H1 (cell line): Measurements from ENCODE around the gene ILF2. TPM values are rescaled to one million over a fixed set of nuclear protein-coding genes. Genes with fewer than 3 reads are reported as not detected.

Source experiments
- CTCF ChIA-PET: fragments of 300-600 bp; sonication (Branson Sonifier 250); formaldehyde crosslinking; loops from one replicate; lab custom pipeline; 2021; ENCODE audit not compliant: partially characterized antibody; lab: Charles Lee
- POLR2A ChIA-PET: fragments of 300-600 bp; sonication (Branson Sonifier 250); formaldehyde crosslinking; loops from one replicate; lab custom pipeline; 2021; ENCODE audit warnings: inconsistent platforms; ENCODE audit not compliant: partially characterized antibody; lab: Charles Lee
- DNase-seq, 2 experiments: peaks; one replicate each; pipeline versions ENCODE4 v3.0.0 to v3.0.0-alpha.2; 2010 to 2022; ENCODE audit warnings: low spot score in 2 of 2, low read depth in 1 of 2, mixed read lengths in 1 of 2
- FAIRE-seq: peaks from 2 replicates; lab custom pipeline; 2011; peaks lifted over from hg19 to GRCh38; lab: Jason Lieb, UNC
- H2AFZ ChIP-seq: 2 replicates; pipeline ENCODE4 v1.8.1; 2012; ENCODE audit warnings: low read length, inconsistent platforms
- H2AK5ac ChIP-seq: 2 replicates; pipeline ENCODE4 v1.6.1; 2013; ENCODE audit warnings: low read depth, low read length
- H2BK120ac ChIP-seq: replicated peaks from 2 replicates; pipeline ENCODE3; 2013; ENCODE audit warnings: low read depth, low read length, inconsistent platforms
- H2BK12ac ChIP-seq: 2 replicates; pipeline ENCODE4 v1.6.1; 2013; ENCODE audit warnings: low read depth, low read length
- H2BK15ac ChIP-seq: 2 replicates; pipeline ENCODE4 v1.6.1; 2013; ENCODE audit warnings: low read length
- H2BK20ac ChIP-seq: 2 replicates; pipeline ENCODE4 v1.6.1; 2013; ENCODE audit warnings: low read length
- H2BK5ac ChIP-seq: 2 replicates; pipeline ENCODE4 v1.6.1; 2013; ENCODE audit warnings: low read depth, low read length
- H3K14ac ChIP-seq: 2 replicates; pipeline ENCODE4 v1.6.1; 2013; ENCODE audit warnings: inconsistent platforms; ENCODE audit not compliant: insufficient read length
- H3K18ac ChIP-seq: 2 replicates; pipeline ENCODE4 v1.6.1; 2013; ENCODE audit warnings: low read length; ENCODE audit errors: extremely low read depth
- H3K23ac ChIP-seq: 2 replicates; pipeline ENCODE4 v1.6.1; 2013; ENCODE audit warnings: inconsistent platforms; ENCODE audit not compliant: insufficient read length
- H3K23me2 ChIP-seq: 2 replicates; pipeline ENCODE4 v1.6.1; 2013; ENCODE audit warnings: low read depth, low read length
- H3K27ac ChIP-seq: 2 replicates; pipeline ENCODE4 v1.6.1; 2011; ENCODE audit warnings: low read depth, low read length, inconsistent platforms
- H3K27me3 ChIP-seq, 4 experiments: replicated peaks in 1 of 4; 1 replicate in 1 of 4; 2 replicates in 3 of 4; pipeline versions ENCODE4 v1.6.1 to v1.8.1; 2011 to 2013; ENCODE audit warnings: low read length in 3 of 4, mild to moderate bottlenecking in 3 of 4, inconsistent platforms in 2 of 4, mixed read lengths in 2 of 4, moderate library complexity in 1 of 4; ENCODE audit not compliant: control insufficient read depth in 3 of 4, insufficient read depth in 3 of 4; ENCODE audit errors: extremely low read depth in 1 of 4
- H3K36me3 ChIP-seq, 4 experiments: 2 replicates each; pipeline versions ENCODE4 v1.6.1 to v1.8.1; 2011 to 2013; ENCODE audit warnings: mild to moderate bottlenecking in 4 of 4, low read length in 3 of 4, moderate library complexity in 2 of 4, control low read depth in 1 of 4, inconsistent platforms in 1 of 4; ENCODE audit not compliant: insufficient read depth in 4 of 4, control insufficient read depth in 2 of 4
- H3K4ac ChIP-seq: replicated peaks from 2 replicates; pipeline ENCODE3; 2013; ENCODE audit warnings: low read length, low read depth, mixed read lengths, inconsistent platforms; ENCODE audit not compliant: insufficient read length
- H3K4me1 ChIP-seq, 4 experiments: replicated peaks in 1 of 4; 1 replicate in 1 of 4; 2 replicates in 3 of 4; pipeline versions ENCODE4 v1.6.1 to v1.8.1; 2011 to 2013; ENCODE audit warnings: low read length in 3 of 4, inconsistent platforms in 2 of 4, mixed read lengths in 1 of 4; ENCODE audit not compliant: insufficient read depth in 4 of 4, control insufficient read depth in 3 of 4
- H3K4me2 ChIP-seq, 2 experiments: 2 replicates each; pipeline versions ENCODE4 v1.6.1 to v1.8.1; 2011 to 2013; ENCODE audit warnings: low read depth in 2 of 2, low read length in 2 of 2, control low read depth in 1 of 2, inconsistent platforms in 1 of 2, mild to moderate bottlenecking in 1 of 2; ENCODE audit not compliant: insufficient read depth in 1 of 2
- H3K4me3 ChIP-seq, 4 experiments: fragments of 200-600, 300-600 bp in 1 of 4; sonication (generic), shearing (Covaris generic), sonication (Bioruptor Twin) in 1 of 4; 2 replicates each; pipeline versions ENCODE4 v1.5.1 to v1.8.1; 2011 to 2016; ENCODE audit warnings: low read length in 4 of 4, low read depth in 3 of 4, control low read depth in 2 of 4, inconsistent platforms in 2 of 4, mild to moderate bottlenecking in 2 of 4, mixed read lengths in 1 of 4, moderate library complexity in 1 of 4; ENCODE audit not compliant: insufficient read depth in 2 of 4; ENCODE audit errors: extremely low read depth in 1 of 4
- H3K56ac ChIP-seq: replicated peaks from 2 replicates; pipeline ENCODE3; 2013; ENCODE audit warnings: low read depth, mild to moderate bottlenecking, mixed read lengths, low read length, inconsistent platforms; ENCODE audit not compliant: insufficient read length
- H3K79me1 ChIP-seq: 2 replicates; pipeline ENCODE4 v1.6.1; 2013; ENCODE audit warnings: low read depth, low read length, control low read depth
- H3K79me2 ChIP-seq, 2 experiments: 2 replicates each; pipeline versions ENCODE4 v1.6.1 to v1.8.1; 2012 to 2013; ENCODE audit warnings: low read length in 2 of 2, mild to moderate bottlenecking in 2 of 2, inconsistent platforms in 1 of 2; ENCODE audit not compliant: insufficient read depth in 2 of 2, control insufficient read depth in 1 of 2
- H3K9ac ChIP-seq, 4 experiments: replicated peaks in 1 of 4; 1 replicate in 1 of 4; 2 replicates in 3 of 4; pipeline versions ENCODE4 v1.6.1 to v1.8.1; 2011 to 2013; ENCODE audit warnings: low read depth in 3 of 4, low read length in 3 of 4, control low read depth in 2 of 4, mild to moderate bottlenecking in 2 of 4, moderate library complexity in 2 of 4, inconsistent platforms in 1 of 4; ENCODE audit errors: extremely low read depth in 1 of 4
- H3K9me3 ChIP-seq, 2 experiments: 2 replicates each; pipeline versions ENCODE4 v1.6.1 to v1.8.1; 2012 to 2013; ENCODE audit warnings: mild to moderate bottlenecking in 2 of 2, moderate library complexity in 2 of 2, control low read depth in 1 of 2, inconsistent platforms in 1 of 2, low read depth in 1 of 2, low read length in 1 of 2, mixed read lengths in 1 of 2; ENCODE audit not compliant: insufficient read depth in 2 of 2
- H4K20me1 ChIP-seq, 2 experiments: replicated peaks in 1 of 2; 2 replicates each; pipeline versions ENCODE3 to v1.8.1; 2011 to 2013; ENCODE audit warnings: inconsistent platforms in 2 of 2, low read length in 2 of 2, mild to moderate bottlenecking in 1 of 2; ENCODE audit not compliant: insufficient read depth in 2 of 2, control insufficient read depth in 1 of 2
- H4K5ac ChIP-seq: 2 replicates; pipeline ENCODE4 v1.6.1; 2013; ENCODE audit warnings: low read length, low read depth, mixed read lengths, inconsistent platforms; ENCODE audit not compliant: insufficient read length
- H4K8ac ChIP-seq: 2 replicates; pipeline ENCODE4 v1.8.0; 2013; ENCODE audit warnings: mild to moderate bottlenecking, moderate library complexity, low read length, inconsistent platforms; ENCODE audit not compliant: insufficient read depth; ENCODE audit errors: extremely low read depth
- H4K91ac ChIP-seq: replicated peaks from 2 replicates; pipeline ENCODE3; 2013; ENCODE audit warnings: low read length, mixed read lengths, inconsistent platforms; ENCODE audit not compliant: insufficient read length
- CBX8 ChIP-seq: fragments of 300-800, 300-1000 bp; sonication (generic); IDR thresholded peaks from 2 replicates; pipeline ENCODE4 v1.7.1; 2016; ENCODE audit warnings: low read depth, low read length, borderline replicate concordance
- RFX5 ChIP-seq: IDR thresholded peaks from 2 replicates; pipeline ENCODE4 v1.6.1; 2011; ENCODE audit warnings: low read depth, low read length, improper control_type of control experiment, borderline replicate concordance
- YY1 ChIP-seq: IDR thresholded peaks from 2 replicates; pipeline ENCODE4 v1.6.1; 2011; ENCODE audit warnings: low read depth, mild to moderate bottlenecking, low read length
- WGBS, 2 experiments: shearing (Covaris generic) in 1 of 2; methylation state at CpG; one replicate each; pipeline versions ENCODE4 v1.1.6 to v1.1.7; 2013 to 2015; ENCODE audit warnings: low lambda C conversion rate in 2 of 2, mixed read lengths in 2 of 2, inconsistent platforms in 1 of 2, low coverage in 1 of 2, missing lambda C conversion rate in 1 of 2; ENCODE audit not compliant: insufficient replicate concordance in 2 of 2, insufficient coverage in 1 of 2, insufficient read length in 1 of 2; ENCODE audit errors: extremely low coverage in 1 of 2, missing lambda C conversion rate in 1 of 2; 5-methylcytosine and 5-hydroxymethylcytosine counted together
- polyA plus RNA-seq, 7 experiments: library from polyadenylated mRNA; depleted of rRNA in 3 of 7; stranded (reverse) in 5 of 7; unstranded in 2 of 7; fragments of >200 nt in 5 of 7; fragments of 200-250 nt in 2 of 7; gene quantifications; 1 replicate in 5 of 7; 2 replicates in 1 of 7; 4 replicates in 1 of 7; pipeline versions ENCODE4 v1.2.1 to v1.2.3, GENCODE V29; 2011 to 2013; ENCODE audit warnings: missing spikeins in 2 of 7, mixed read lengths in 2 of 7
- total RNA-seq: library from RNA; stranded (reverse); fragmentation: NEBNext Ultra II Directional; extraction: Animal tissue kit (Norgen Biotek cat#: 25700); gene quantifications from 2 replicates; pipeline ENCODE4 v1.2.1, GENCODE V29; 2021

Gene ILF2
- total and polyA plus RNA-seq, 2 of the 8 experiments (the other 6 are each of a cell fraction or from before 2014, with no cell fraction given): 389 to 474 TPM

DNA sequence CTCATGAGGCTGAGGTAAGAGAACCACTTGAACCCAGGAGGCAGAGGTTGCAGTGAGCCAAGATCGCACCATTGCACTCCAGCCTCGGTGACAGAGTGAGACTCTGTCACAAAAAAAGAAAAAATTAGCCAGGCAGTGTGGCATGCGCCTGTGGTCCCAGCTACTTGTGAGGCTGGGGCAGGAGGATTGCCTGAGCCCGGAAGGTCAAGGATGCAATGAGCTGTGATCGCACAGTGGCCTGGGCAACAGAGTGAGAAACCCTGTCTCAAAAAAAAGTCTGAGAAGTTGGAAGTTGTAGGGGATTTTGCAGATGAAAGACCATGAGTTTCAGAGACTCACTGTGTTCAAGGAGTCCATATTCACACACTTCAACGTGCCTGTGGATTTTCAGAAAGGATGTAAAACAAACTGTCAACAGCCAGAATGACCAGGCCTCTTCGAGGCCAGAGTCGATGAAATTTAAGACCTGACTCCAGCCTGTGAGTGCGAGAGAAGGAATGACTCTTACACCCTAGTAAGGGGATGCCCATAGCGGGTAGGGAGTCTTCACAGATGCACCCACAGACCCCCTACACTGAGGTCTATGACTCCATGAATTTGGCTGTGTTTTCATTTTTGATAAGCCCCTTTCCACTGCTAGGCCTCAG is 45.7 kb downstream of the ILF2 start:
- CTCF ChIA-PET: interaction anchor here (0.6 to 10.2 kb wide), 4 partner anchors 8 to 145 kb away, joined by 5 to 115 read pairs (median 88); partner anchors contain the start of genes S100A14 and S100A6
- H4K5ac ChIP-seq: no peak overlapping the region
- H3K79me2 ChIP-seq: no peaks in the 10 kb centered on the region
- no peak overlapping the region for H4K91ac ChIP-seq
- no peak overlapping the region for H2BK5ac ChIP-seq
- no peak overlapping the region for H3K18ac ChIP-seq
- no peak overlapping the region for H3K9ac ChIP-seq
- WGBS, 2 experiments: 96% methylated on average over 10 of the region's 10 CpGs; no CpG with 5 or more reads in 1 of the 2 experiments
- H2BK12ac ChIP-seq: 0 out of 2 replicates have a peak overlapping the region, but pooled peaks have one; percentile 17
- FAIRE-seq (no peak), DNase-seq (no peak)
- no peak overlapping the region for H3K4me2 ChIP-seq
- peaks cover 7% of the 10 kb centered on the region for H3K23me2 ChIP-seq
- no peaks in the 10 kb centered on the region for H4K20me1 ChIP-seq
- no peak overlapping the region for H3K27ac ChIP-seq
- H3K27me3 ChIP-seq: no peaks in the 10 kb centered on the region
- no peak overlapping the region for H2AK5ac ChIP-seq
- no peak overlapping the region for H3K14ac ChIP-seq
- H3K4me1 ChIP-seq: peaks cover 0 to 13% (median 7%) of the 10 kb centered on the region in 4 experiments; a peak in 6 of 7 replicates
- H3K36me3 ChIP-seq: peaks cover 0 to 4% (median 1%) of the 10 kb centered on the region in 4 experiments; a peak in 3 of 8 replicates
- H3K79me1 ChIP-seq: no peaks in the 10 kb centered on the region
- no peak overlapping the region for H2AFZ ChIP-seq
- no peak overlapping the region for H3K4me3 ChIP-seq
- H3K23ac ChIP-seq: no peak overlapping the region
- no peak overlapping the region for H4K8ac ChIP-seq
- H3K9me3 ChIP-seq: no peaks in the 10 kb centered on the region
- H2BK15ac ChIP-seq: no peak overlapping the region
- H2BK120ac ChIP-seq: no peak overlapping the region
- H3K4ac ChIP-seq: no peak overlapping the region
- TF ChIP-seq RFX5 (no peak), CBX8 (no peak), YY1 (no peak)
- POLR2A ChIA-PET: interaction anchor here (1.1 to 15.6 kb wide), 7 partner anchors 9 to 35 kb away, joined by 3 to 261 read pairs (median 10); partner anchors contain the start of genes CHTOP, S100A14, S100A16 and SNAPIN
- no peak overlapping the region for H3K56ac ChIP-seq
- no peak overlapping the region for H2BK20ac ChIP-seq
